ENCODE data around the gene RNF10.
A peak's percentile ranks its signal among the peaks of the same experiment; 100 is the strongest.
"Not testable (repeated sequence)": the region's sequence is repeated elsewhere in the genome, so short reads cannot be mapped to it uniquely, and the experiment has no call there.

The RNF10 gene

DNA sequence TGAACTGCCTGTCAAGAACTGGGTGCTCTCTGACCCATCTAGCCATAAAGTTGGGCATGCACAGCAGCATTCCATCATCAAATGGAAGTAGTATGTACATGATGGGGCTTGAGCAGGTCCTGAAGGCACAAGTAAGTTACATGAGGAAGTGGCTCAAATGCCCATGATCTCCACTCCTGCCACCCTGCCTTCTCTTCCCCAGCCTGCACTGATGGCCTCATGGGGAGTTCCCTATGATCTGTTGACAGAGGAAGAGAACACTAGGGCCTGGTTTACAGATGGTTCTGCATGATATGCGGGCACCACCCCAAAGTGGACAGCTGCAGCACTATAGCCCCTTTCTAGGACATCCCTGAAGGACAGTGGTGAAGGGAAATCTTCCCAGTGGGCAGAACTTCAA lies 77.4 kb downstream of the RNF10 start:
- H3K27ac ChIP-seq (replicated peaks); H3K27me3 ChIP-seq (ENCODE audit: insufficient read depth, poor library complexity, severe bottlenecking); H3K4me3 ChIP-seq (replicated peaks; ENCODE audit: insufficient read depth, low read length): not testable (repeated sequence)
- peak; percentile 62; the same call in 1 of the 2 replicates for TF ChIP-seq SPI1 (IDR thresholded peaks at IDR 0.05; ENCODE audit: borderline replicate concordance, low read depth)
- peak in 1 of 2 experiments; percentile 38 for DNase-seq (ENCODE audit: low read depth in 1 of 2, low spot score in 1 of 2)

DNA sequence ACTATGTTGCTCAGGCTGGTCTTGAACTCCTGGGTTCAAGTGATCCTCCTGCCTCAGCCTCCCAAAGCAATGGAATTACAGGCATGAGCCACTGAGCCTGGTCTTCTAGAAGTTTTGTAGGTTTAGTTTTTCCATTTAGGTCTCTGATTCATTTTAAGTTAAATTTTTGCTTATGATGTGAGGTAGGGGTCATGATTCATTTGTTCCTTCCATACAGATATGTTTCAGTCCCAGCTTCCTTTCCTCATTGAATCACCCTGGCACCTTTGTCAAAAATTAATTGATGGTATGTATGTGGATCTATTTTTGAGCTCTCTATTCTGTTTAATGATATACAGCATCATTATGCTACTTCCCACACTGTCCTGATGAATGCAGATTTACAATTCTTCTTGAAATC lies 80.7 kb downstream of the RNF10 start:
- TF ChIP-seq POLR2AphosphoS5 (IDR thresholded peaks at IDR 0.05; ENCODE audit: low read depth) (no peak), GABPA (IDR thresholded peaks at IDR 0.05; ENCODE audit: low read depth) (no peak), SPI1 (IDR thresholded peaks at IDR 0.05; ENCODE audit: borderline replicate concordance, low read depth) (no peak)
- TF ChIP-seq, protein P1, sequence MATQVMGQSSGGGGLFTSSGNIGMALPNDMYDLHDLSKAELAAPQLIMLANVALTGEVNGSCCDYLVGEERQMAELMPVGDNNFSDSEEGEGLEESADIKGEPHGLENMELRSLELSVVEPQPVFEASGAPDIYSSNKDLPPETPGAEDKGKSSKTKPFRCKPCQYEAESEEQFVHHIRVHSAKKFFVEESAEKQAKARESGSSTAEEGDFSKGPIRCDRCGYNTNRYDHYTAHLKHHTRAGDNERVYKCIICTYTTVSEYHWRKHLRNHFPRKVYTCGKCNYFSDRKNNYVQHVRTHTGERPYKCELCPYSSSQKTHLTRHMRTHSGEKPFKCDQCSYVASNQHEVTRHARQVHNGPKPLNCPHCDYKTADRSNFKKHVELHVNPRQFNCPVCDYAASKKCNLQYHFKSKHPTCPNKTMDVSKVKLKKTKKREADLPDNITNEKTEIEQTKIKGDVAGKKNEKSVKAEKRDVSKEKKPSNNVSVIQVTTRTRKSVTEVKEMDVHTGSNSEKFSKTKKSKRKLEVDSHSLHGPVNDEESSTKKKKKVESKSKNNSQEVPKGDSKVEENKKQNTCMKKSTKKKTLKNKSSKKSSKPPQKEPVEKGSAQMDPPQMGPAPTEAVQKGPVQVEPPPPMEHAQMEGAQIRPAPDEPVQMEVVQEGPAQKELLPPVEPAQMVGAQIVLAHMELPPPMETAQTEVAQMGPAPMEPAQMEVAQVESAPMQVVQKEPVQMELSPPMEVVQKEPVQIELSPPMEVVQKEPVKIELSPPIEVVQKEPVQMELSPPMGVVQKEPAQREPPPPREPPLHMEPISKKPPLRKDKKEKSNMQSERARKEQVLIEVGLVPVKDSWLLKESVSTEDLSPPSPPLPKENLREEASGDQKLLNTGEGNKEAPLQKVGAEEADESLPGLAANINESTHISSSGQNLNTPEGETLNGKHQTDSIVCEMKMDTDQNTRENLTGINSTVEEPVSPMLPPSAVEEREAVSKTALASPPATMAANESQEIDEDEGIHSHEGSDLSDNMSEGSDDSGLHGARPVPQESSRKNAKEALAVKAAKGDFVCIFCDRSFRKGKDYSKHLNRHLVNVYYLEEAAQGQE (IDR thresholded peaks at IDR 0.05; ENCODE audit: insufficient replicate concordance, low read depth), result no peak
- TF ChIP-seq, protein P2, sequence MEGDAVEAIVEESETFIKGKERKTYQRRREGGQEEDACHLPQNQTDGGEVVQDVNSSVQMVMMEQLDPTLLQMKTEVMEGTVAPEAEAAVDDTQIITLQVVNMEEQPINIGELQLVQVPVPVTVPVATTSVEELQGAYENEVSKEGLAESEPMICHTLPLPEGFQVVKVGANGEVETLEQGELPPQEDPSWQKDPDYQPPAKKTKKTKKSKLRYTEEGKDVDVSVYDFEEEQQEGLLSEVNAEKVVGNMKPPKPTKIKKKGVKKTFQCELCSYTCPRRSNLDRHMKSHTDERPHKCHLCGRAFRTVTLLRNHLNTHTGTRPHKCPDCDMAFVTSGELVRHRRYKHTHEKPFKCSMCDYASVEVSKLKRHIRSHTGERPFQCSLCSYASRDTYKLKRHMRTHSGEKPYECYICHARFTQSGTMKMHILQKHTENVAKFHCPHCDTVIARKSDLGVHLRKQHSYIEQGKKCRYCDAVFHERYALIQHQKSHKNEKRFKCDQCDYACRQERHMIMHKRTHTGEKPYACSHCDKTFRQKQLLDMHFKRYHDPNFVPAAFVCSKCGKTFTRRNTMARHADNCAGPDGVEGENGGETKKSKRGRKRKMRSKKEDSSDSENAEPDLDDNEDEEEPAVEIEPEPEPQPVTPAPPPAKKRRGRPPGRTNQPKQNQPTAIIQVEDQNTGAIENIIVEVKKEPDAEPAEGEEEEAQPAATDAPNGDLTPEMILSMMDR (IDR thresholded peaks at IDR 0.05; ENCODE audit: insufficient read depth, low read length), result no peak
- Histone ChIP-seq H3K27ac (replicated peaks) (no peak overlapping the region), H3K27me3 (ENCODE audit: insufficient read depth, poor library complexity, severe bottlenecking) (peaks cover 2% of the 10 kb centered on the region), H3K4me3 (replicated peaks; ENCODE audit: insufficient read depth, low read length) (no peak overlapping the region)
- DNase-seq (ENCODE audit: low read depth in 1 of 2, low spot score in 1 of 2), result no peak

DNA sequence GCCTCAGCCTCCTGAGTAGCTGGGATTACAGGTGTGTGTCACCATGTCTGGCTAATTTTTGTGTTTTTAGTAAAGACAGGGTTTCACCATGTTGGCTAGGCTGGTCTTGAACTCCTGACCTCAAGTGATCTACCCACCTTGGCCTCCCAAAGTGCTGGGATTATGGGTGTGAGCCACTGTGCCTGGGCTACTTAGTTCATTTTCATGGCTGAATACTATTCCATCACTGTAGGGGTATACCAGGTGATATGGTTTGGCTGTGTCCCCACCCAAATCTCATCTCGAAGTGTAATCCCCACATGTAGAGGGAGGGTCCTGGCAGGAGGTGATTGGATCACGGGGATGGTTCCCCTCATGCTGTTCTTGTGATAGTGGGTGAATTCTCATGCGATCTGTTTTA lies 83.0 kb downstream of the RNF10 start:
- H3K4me3 ChIP-seq (replicated peaks; ENCODE audit: insufficient read depth, low read length); H3K27ac ChIP-seq (replicated peaks); DNase-seq (ENCODE audit: low read depth in 1 of 2, low spot score in 1 of 2); H3K27me3 ChIP-seq (ENCODE audit: insufficient read depth, poor library complexity, severe bottlenecking): not testable (repeated sequence)

DNA sequence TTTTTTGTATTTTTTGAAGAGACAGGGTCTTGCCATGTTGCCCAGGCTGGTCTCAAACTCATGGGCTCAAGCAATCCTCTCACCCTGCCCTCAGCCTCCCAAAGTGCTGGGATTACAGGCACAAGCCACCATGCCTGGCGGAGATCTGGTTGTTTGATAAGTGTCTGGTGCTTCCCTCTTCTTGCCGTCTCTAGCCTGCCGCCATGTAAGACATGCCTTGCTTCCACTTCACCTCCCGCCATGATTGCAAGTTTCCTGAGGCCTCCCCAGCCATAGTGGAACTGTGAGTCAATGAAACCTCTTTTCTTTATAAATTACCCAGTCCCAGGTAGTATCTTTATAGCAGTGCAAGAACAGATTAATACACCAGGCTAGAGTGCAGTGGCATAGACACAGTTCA lies 83.6 kb downstream of the RNF10 start:
- not testable (repeated sequence) for H3K27ac ChIP-seq (replicated peaks); DNase-seq (ENCODE audit: low read depth in 1 of 2, low spot score in 1 of 2); H3K4me3 ChIP-seq (replicated peaks; ENCODE audit: insufficient read depth, low read length); H3K27me3 ChIP-seq (ENCODE audit: insufficient read depth, poor library complexity, severe bottlenecking)

DNA sequence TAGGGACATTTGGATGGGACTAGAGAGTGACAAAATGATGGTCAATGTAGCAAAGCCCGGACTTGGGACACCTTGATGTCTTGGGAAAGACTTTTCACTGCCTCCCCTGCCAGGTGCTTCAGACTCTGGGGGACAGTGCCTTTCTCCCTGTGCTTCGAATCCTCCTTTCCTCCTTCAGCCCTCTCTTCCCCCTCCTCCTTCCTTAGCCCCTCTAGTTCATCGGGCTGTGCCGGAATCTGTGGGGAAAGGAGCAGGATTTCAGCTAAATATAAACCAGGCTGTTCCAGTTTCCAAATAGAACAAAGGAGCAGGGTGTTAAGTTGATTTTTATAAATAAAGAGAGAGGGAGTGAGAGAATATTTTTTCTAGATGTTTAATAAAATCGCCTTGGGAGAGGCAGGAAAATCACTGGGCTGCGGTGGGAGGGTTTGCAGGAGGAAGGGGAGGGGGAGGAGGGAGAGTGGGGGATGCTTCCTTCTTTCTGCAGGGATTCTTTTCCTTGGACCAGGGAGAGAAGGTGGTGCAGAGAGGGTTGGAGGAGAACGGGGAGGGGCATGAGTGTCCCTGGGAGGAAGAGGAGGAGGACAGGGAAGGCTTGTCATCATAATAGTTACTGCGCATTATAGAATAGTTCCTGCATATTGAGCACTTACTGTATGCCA lies 84.9 kb downstream of the RNF10 start:
- Histone ChIP-seq H3K27me3 (ENCODE audit: insufficient read depth, poor library complexity, severe bottlenecking) (peaks cover 2% of the 10 kb centered on the region), H3K27ac (replicated peaks) (no peak overlapping the region), H3K4me3 (replicated peaks; ENCODE audit: insufficient read depth, low read length) (no peak overlapping the region)
- TF ChIP-seq, protein P2 (IDR thresholded peaks at IDR 0.05; ENCODE audit: insufficient read depth, low read length), result no peak
- TF ChIP-seq POLR2AphosphoS5 (IDR thresholded peaks at IDR 0.05; ENCODE audit: low read depth) (no peak), GABPA (IDR thresholded peaks at IDR 0.05; ENCODE audit: low read depth) (no peak), SPI1 (IDR thresholded peaks at IDR 0.05; ENCODE audit: borderline replicate concordance, low read depth) (no peak)
- TF ChIP-seq, protein P1 (IDR thresholded peaks at IDR 0.05; ENCODE audit: insufficient replicate concordance, low read depth), result no peak
- DNase-seq (ENCODE audit: low read depth in 1 of 2, low spot score in 1 of 2), result no peak

Measured in HL-60 (cell line).